ENCODE data around the gene DYNLRB2.

DNA sequence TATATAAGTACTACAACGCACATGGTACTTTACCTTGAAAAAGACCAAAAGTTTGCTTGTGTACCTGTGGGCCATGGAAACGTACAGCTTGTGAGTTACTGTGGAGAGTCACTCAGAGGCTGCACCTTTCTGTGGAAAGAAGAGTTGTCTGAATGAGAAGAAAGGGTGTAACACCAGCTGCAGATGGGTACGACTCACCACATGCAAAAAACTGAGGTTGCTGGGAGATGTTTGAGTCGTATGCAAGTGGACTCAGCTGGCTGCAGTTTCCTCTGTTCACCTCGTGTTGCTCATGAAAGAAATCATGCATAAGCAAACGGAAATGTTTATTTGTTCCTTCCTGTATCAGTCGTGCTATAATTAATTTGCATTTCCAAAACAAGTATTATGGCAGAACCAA lies 22.4 kb upstream of the DYNLRB2 start:
- TF ChIP-seq, protein P1, sequence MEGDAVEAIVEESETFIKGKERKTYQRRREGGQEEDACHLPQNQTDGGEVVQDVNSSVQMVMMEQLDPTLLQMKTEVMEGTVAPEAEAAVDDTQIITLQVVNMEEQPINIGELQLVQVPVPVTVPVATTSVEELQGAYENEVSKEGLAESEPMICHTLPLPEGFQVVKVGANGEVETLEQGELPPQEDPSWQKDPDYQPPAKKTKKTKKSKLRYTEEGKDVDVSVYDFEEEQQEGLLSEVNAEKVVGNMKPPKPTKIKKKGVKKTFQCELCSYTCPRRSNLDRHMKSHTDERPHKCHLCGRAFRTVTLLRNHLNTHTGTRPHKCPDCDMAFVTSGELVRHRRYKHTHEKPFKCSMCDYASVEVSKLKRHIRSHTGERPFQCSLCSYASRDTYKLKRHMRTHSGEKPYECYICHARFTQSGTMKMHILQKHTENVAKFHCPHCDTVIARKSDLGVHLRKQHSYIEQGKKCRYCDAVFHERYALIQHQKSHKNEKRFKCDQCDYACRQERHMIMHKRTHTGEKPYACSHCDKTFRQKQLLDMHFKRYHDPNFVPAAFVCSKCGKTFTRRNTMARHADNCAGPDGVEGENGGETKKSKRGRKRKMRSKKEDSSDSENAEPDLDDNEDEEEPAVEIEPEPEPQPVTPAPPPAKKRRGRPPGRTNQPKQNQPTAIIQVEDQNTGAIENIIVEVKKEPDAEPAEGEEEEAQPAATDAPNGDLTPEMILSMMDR (conservative IDR thresholded peaks at IDR 0.05), result no peak
- TF ChIP-seq ZFX (IDR thresholded peaks at IDR 0.05), result no peak
